ENCODE data around the gene APAF1. TPM values are rescaled to one million over a fixed set of nuclear protein-coding genes. Genes with fewer than 3 reads are reported as not detected.

APAF1 gene
- total and polyA plus RNA-seq, 4 donors, result 25.7 to 42.8 (median 40.3) TPM

DNA sequence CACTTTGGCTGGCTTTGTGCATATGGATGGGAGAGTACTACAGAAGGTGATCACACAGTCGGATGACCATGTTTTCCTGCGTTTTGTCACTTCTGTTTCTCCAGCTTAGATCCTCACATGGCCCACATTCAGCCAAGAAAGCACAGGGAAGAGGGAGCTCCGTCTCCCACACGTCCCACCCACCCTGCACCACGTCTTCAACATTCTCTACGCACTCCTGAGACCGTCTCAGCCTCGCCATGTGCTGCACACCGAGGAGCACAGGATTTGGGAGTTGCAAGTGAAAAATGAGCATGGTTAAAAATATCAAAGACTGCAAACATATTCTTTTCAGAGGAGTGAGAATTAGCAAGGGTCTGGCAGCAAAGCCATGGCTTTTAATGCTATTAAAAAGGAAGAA lies 122.2 kb downstream of the APAF1 start:
- 100% methylated on average over 3 of the region's 9 CpGs for WGBS (ENCODE audit: insufficient coverage)
- no peaks in the 10 kb centered on the region for H3K27me3 ChIP-seq (ENCODE audit: control insufficient read depth, insufficient read depth, low read length)
- no peaks in the 10 kb centered on the region for H3K9me3 ChIP-seq (ENCODE audit: control insufficient read depth, insufficient read depth, low read length)
- H3K4me1 ChIP-seq (ENCODE audit: control insufficient read depth, insufficient read depth, low read length), result no peaks in the 10 kb centered on the region
- H3K4me3 ChIP-seq (ENCODE audit: low read depth, low read length), result no peak overlapping the region
- peaks cover 19% of the 10 kb centered on the region for H3K36me3 ChIP-seq (ENCODE audit: control insufficient read depth, insufficient read depth, low read length)
- no peak for DNase-seq (ENCODE audit: low read depth in 4 of 6, low spot score in 6 of 6)
- no peak overlapping the region for H3K27ac ChIP-seq (ENCODE audit: low read depth, low read length)

DNA sequence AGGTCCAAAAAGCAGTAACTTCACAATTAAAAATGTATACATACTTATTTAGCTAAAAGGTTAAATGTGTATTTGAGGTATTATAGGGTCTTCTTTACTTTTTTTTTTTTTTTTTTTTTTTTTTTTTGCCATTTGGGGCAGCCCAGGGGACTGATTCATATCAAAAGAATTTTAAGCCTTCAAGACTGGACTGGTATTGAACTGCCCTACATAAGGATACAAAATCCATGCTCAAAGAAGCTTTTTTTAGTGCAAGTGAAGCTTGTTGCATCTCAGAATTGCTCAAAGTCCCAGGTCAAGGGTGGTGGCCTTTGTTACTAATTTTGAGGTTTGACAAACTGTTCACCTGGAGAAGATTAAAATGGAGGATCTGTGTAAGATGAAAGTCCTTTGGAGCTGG lies 124.0 kb downstream of the APAF1 start:
- H3K36me3 ChIP-seq (ENCODE audit: control insufficient read depth, insufficient read depth, low read length), result peaks cover 18% of the 10 kb centered on the region
- no peaks in the 10 kb centered on the region for H3K4me1 ChIP-seq (ENCODE audit: control insufficient read depth, insufficient read depth, low read length)
- H3K9me3 ChIP-seq (ENCODE audit: control insufficient read depth, insufficient read depth, low read length), result no peaks in the 10 kb centered on the region
- no peak for DNase-seq (ENCODE audit: low read depth in 4 of 6, low spot score in 6 of 6)
- H3K27ac ChIP-seq (ENCODE audit: low read depth, low read length), result no peak overlapping the region
- H3K27me3 ChIP-seq (ENCODE audit: control insufficient read depth, insufficient read depth, low read length), result no peaks in the 10 kb centered on the region
- H3K4me3 ChIP-seq (ENCODE audit: low read depth, low read length), result no peak overlapping the region

DNA sequence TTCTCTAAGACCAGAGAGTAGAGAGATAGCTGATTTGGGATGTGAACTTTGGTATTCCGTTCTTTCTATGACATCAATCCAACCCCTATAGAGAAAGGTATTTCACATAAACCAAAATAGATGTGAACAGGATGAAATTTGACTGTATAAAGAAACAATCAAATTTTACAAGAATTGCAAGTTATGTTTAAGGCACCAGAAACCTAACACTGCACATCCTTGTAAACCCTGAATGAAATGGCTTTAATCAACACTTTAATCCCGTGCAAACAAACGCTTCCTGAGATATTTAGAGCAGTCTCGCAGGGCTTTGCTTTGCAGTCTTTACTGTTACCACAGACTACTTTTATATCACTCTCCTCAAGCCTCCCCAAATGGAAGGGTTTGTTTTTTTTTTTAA lies 125.1 kb downstream of the APAF1 start:
- no peaks in the 10 kb centered on the region for H3K27me3 ChIP-seq (ENCODE audit: control insufficient read depth, insufficient read depth, low read length)

DNA sequence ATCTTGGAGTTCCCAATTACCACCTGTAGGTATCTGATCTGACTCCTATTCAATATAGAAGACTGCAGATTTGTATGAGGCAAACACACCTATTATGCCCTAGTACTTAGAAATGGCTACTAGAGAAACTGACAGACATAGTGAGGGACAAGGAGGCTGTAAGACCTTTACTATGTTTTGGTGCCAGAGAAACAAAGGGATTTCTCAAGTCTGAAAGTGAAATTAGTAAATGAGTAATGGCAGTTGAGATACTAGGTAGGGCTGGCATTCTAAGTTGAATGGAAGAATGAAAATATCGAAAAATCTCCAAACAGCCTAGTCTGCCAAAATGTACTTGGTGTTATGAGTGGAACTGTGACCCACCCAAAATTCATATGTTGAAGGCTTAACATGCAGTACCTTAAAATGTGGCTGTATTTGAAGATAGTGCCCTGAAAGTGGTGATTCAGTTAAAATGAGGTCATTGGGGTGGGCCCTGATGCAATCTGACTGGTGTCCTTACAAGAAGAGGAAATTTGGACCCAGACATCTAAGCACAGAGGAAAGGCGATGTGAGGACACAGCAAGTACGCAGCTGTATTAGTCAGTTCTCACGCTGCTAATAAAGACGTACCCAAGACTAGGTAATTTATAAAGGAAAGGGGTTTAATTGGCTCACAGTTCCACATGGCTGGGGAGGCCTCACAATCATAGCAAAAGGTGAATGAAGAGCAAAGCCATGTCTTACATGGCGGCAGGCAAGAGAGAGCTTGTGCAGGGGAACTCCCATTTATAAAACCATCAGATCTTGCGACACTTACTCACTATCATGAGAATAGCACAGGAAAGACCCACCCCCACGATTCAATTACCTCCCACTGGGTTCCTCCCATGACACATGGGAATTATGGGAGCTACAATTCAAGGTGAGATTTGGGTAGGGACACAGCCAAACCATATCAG lies 127.0 kb downstream of the APAF1 start:
- WGBS (ENCODE audit: insufficient coverage), result 97% methylated on average over 7 of the region's 8 CpGs
- H3K27ac ChIP-seq (ENCODE audit: low read depth, low read length), result no peak overlapping the region
- DNase-seq (ENCODE audit: low read depth in 4 of 6, low spot score in 6 of 6), result no peak
- H3K9me3 ChIP-seq (ENCODE audit: control insufficient read depth, insufficient read depth, low read length), result no peaks in the 10 kb centered on the region
- no peaks in the 10 kb centered on the region for H3K27me3 ChIP-seq (ENCODE audit: control insufficient read depth, insufficient read depth, low read length)
- H3K4me1 ChIP-seq (ENCODE audit: control insufficient read depth, insufficient read depth, low read length), result no peaks in the 10 kb centered on the region
- H3K36me3 ChIP-seq (ENCODE audit: control insufficient read depth, insufficient read depth, low read length), result peaks cover 9% of the 10 kb centered on the region
- H3K4me3 ChIP-seq (ENCODE audit: low read depth, low read length), result no peak overlapping the region

More for the DNA sequence above, 125.1 kb downstream of the APAF1 start:
- 85% methylated on average over 2 of the region's 4 CpGs for WGBS (ENCODE audit: insufficient coverage)
- no peak for DNase-seq (ENCODE audit: low read depth in 4 of 6, low spot score in 6 of 6)
- peaks cover 15% of the 10 kb centered on the region for H3K36me3 ChIP-seq (ENCODE audit: control insufficient read depth, insufficient read depth, low read length)
- no peaks in the 10 kb centered on the region for H3K4me1 ChIP-seq (ENCODE audit: control insufficient read depth, insufficient read depth, low read length)
- no peaks in the 10 kb centered on the region for H3K9me3 ChIP-seq (ENCODE audit: control insufficient read depth, insufficient read depth, low read length)
- no peak overlapping the region for H3K4me3 ChIP-seq (ENCODE audit: low read depth, low read length)
- no peak overlapping the region for H3K27ac ChIP-seq (ENCODE audit: low read depth, low read length)

DNA sequence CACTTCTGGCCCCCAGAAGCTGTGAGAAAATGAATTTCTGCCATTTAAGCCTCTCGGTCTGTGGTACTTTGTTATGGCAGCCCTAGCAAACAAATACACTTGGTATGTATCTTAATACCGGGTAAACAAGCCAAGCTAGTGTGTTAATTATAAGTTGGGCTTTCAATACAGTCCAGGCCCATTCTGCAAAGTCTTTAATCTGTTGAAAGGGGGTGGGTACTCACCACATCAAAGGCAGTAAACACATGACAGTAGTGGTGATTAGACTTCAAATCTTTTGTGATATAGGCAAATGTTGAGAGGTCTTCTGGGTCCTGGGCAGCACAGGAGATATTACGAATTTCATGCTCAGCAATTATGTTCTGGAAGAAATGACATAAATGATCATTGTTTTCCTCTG lies 127.7 kb downstream of the APAF1 start:
- H3K4me1 ChIP-seq (ENCODE audit: control insufficient read depth, insufficient read depth, low read length), result no peaks in the 10 kb centered on the region
- H3K27ac ChIP-seq (ENCODE audit: low read depth, low read length), result no peak overlapping the region
- H3K36me3 ChIP-seq (ENCODE audit: control insufficient read depth, insufficient read depth, low read length), result peaks cover 9% of the 10 kb centered on the region
- H3K4me3 ChIP-seq (ENCODE audit: low read depth, low read length), result no peak overlapping the region
- DNase-seq (ENCODE audit: low read depth in 4 of 6, low spot score in 6 of 6), result no peak
- WGBS (ENCODE audit: insufficient coverage), result 100% methylated on average over 1 of the region's 3 CpGs
- H3K9me3 ChIP-seq (ENCODE audit: control insufficient read depth, insufficient read depth, low read length), result no peaks in the 10 kb centered on the region
- H3K27me3 ChIP-seq (ENCODE audit: control insufficient read depth, insufficient read depth, low read length), result no peaks in the 10 kb centered on the region

DNA sequence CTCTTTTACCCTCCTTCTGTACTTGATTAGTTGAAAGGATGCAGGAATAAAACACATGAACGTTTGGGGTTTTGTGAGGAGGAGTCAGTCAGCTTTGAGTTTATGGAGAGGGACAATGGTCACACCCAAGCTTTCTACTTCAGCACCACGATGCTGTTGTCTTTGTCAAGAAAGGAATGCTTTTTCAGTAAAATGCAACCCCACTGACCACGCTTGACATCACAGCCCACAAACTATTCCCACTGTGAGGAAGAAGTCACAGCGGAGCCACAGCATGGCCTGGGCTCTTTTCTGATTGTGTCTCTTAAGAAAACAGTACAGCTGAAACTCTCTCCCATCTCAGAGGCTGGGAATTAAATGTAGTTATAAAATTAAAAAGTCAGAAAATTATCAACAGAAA lies 135.2 kb downstream of the APAF1 start:
- Histone ChIP-seq H3K27ac (ENCODE audit: low read depth, low read length) (no peak overlapping the region), H3K9me3 (ENCODE audit: control insufficient read depth, insufficient read depth, low read length) (no peaks in the 10 kb centered on the region), H3K36me3 (ENCODE audit: control insufficient read depth, insufficient read depth, low read length) (no peaks in the 10 kb centered on the region), H3K4me1 (ENCODE audit: control insufficient read depth, insufficient read depth, low read length) (no peaks in the 10 kb centered on the region), H3K27me3 (ENCODE audit: control insufficient read depth, insufficient read depth, low read length) (no peaks in the 10 kb centered on the region), H3K4me3 (ENCODE audit: low read depth, low read length) (no peak overlapping the region)
- DNase-seq (ENCODE audit: low read depth in 4 of 6, low spot score in 6 of 6), result no peak
- no CpG with 5 or more reads among the region's 4 CpGs for WGBS (ENCODE audit: insufficient coverage)

DNA sequence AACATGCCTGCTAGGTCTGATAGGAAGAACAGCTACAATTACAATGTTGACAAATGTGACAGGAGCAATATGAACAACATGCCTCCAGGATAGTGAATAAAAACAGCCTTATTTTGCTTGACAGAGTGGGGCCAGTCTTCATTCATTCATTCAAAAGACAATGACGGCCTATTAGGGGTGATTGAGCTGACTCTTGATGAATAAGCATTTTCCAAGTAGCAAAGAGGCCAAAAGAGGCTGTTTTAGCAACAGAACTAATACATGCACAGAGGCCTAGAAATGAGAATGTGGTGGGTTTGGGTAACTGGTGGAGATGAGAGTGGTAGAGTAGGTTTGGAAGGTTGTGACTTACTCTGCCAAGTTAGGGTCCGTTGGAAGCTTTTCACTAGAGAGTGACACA lies 138.3 kb downstream of the APAF1 start:
- WGBS (ENCODE audit: insufficient coverage), result 60% methylated on average over 1 of the region's 2 CpGs

More for the DNA sequence above, 138.3 kb downstream of the APAF1 start:
- Histone ChIP-seq H3K4me1 (ENCODE audit: control insufficient read depth, insufficient read depth, low read length) (no peaks in the 10 kb centered on the region), H3K4me3 (ENCODE audit: low read depth, low read length) (no peak overlapping the region), H3K9me3 (ENCODE audit: control insufficient read depth, insufficient read depth, low read length) (no peaks in the 10 kb centered on the region), H3K27ac (ENCODE audit: low read depth, low read length) (peak overlapping the region; percentile 8), H3K27me3 (ENCODE audit: control insufficient read depth, insufficient read depth, low read length) (no peaks in the 10 kb centered on the region), H3K36me3 (ENCODE audit: control insufficient read depth, insufficient read depth, low read length) (peaks cover 4% of the 10 kb centered on the region)
- DNase-seq (ENCODE audit: low read depth in 4 of 6, low spot score in 6 of 6), result peak in 1 of 6 donors; percentile 23

Small RNA genes lying within 50 kb of the gene (small RNA-seq; reads per million reads assigned to genes)
- gene SNORA53 (ENCODE audit: low replicate concordance), result 8.3 reads per million, percentile 95 among the genes with 10 or more reads in this experiment

Other genes starting within 250 kb of the APAF1 start
- gene TMPO, start 129.7 kb upstream of the APAF1 start, total RNA-seq, result 100 to 1,000 TPM; 118 to 131 TPM
- 10 to 100 TPM; 71.4 to 79.0 TPM for gene TMPO, start 129.7 kb upstream of the APAF1 start, polyA plus RNA-seq (ENCODE audit: insufficient read length in 2 of 2)
- gene SLC25A3, start 51.6 kb upstream of the APAF1 start, total RNA-seq, result 100 to 1,000 TPM; 352 to 447 TPM
- gene SLC25A3, start 51.6 kb upstream of the APAF1 start, polyA plus RNA-seq (ENCODE audit: insufficient read length in 2 of 2), result 100 to 1,000 TPM; 439 to 474 TPM
- 10 to 100 TPM; 17.1 to 22.1 TPM for gene IKBIP, start 502 bp upstream of the APAF1 start, total RNA-seq
- gene IKBIP, start 502 bp upstream of the APAF1 start, polyA plus RNA-seq (ENCODE audit: insufficient read length in 2 of 2), result 10 to 100 TPM; 11.9 to 12.0 TPM

Data from spinal cord (tissue), 10 donors.